HepG2 (cell line): ENCODE data around the gene NISCH. TPM values are rescaled to one million over a fixed set of nuclear protein-coding genes. Genes with fewer than 3 reads are reported as not detected.

Experiments
- DRAP1 ChIP-seq: IDR thresholded peaks from 2 replicates; pipeline ENCODE4 v1.6.1; 2016; ENCODE audit warnings: missing genetic modification reagents, missing compliant biosample characterization
- ELF4 ChIP-seq: sonication (generic); formaldehyde crosslinking; IDR thresholded peaks from 2 replicates; pipeline ENCODE4 v1.5.0; 2020; ENCODE audit warnings: missing genetic modification reagents, mild to moderate bottlenecking, moderate library complexity, borderline replicate concordance
- ETV6 ChIP-seq: sonication (generic); formaldehyde crosslinking; conservative IDR thresholded peaks from 2 replicates; pipeline ENCODE4 v1.4.0; 2020; ENCODE audit warnings: missing genetic modification reagents
- IRF9 ChIP-seq: sonication (generic); formaldehyde crosslinking; IDR thresholded peaks from 2 replicates; pipeline ENCODE4 v1.8.0; 2022; ENCODE audit warnings: missing genetic modification reagents, mild to moderate bottlenecking, borderline replicate concordance
- MAZ ChIP-seq, 2 experiments: sonication (generic) in 1 of 2; formaldehyde crosslinking in 1 of 2; IDR thresholded peaks; 2 replicates each; pipeline versions ENCODE4 v1.5.0 to v1.6.1; 2012 to 2020; ENCODE audit warnings: low read depth in 2 of 2, mild to moderate bottlenecking in 2 of 2, borderline replicate concordance in 1 of 2, improper control_type of control experiment in 1 of 2, low read length in 1 of 2, missing genetic modification reagents in 1 of 2, moderate library complexity in 1 of 2
- MLX ChIP-seq: IDR thresholded peaks from 2 replicates; pipeline ENCODE4 v1.6.1; 2016
- PAX8 ChIP-seq: sonication (generic); formaldehyde crosslinking; IDR thresholded peaks from 2 replicates; pipeline ENCODE4 v1.8.0; 2022; ENCODE audit warnings: mild to moderate bottlenecking, missing genetic modification reagents, borderline replicate concordance
- PITX1 ChIP-seq: sonication (generic); formaldehyde crosslinking; IDR thresholded peaks from 2 replicates; pipeline ENCODE4 v1.5.1; 2020; ENCODE audit warnings: mild to moderate bottlenecking, missing genetic modification reagents
- REL ChIP-seq: sonication (generic); formaldehyde crosslinking; conservative IDR thresholded peaks from 2 replicates; pipeline ENCODE4 v1.8.0; 2022; ENCODE audit warnings: mild to moderate bottlenecking, missing genetic modification reagents, moderate library complexity
- RNF2 ChIP-seq: fragments of 450-650 bp; conservative IDR thresholded peaks from 2 replicates; pipeline ENCODE4 v1.6.1; 2016; ENCODE audit warnings: low read depth
- TBX3 ChIP-seq: fragments of 450-650 bp; IDR thresholded peaks from 2 replicates; pipeline ENCODE4 v1.6.1; 2017; ENCODE audit warnings: antibody characterized with exemption, mild to moderate bottlenecking, inconsistent platforms, borderline replicate concordance
- TERF1 ChIP-seq: sonication (generic); formaldehyde crosslinking; IDR thresholded peaks from 2 replicates; pipeline ENCODE4 v1.8.0; 2022; ENCODE audit warnings: mild to moderate bottlenecking, missing genetic modification reagents, moderate library complexity
- ZNF230 ChIP-seq: sonication (generic); formaldehyde crosslinking; IDR thresholded peaks from 2 replicates; pipeline ENCODE4 v1.4.0; 2020; ENCODE audit warnings: mild to moderate bottlenecking, missing genetic modification reagents
- ZNF329 ChIP-seq: sonication (generic); formaldehyde crosslinking; IDR thresholded peaks from 2 replicates; pipeline ENCODE4 v1.9.0; 2021; ENCODE audit warnings: low read depth, mild to moderate bottlenecking, missing genetic modification reagents
- ZNF33B ChIP-seq: sonication (generic); formaldehyde crosslinking; IDR thresholded peaks from 2 replicates; pipeline ENCODE4 v1.5.1; 2020; ENCODE audit warnings: mild to moderate bottlenecking, missing genetic modification reagents
- ZNF639 ChIP-seq: conservative IDR thresholded peaks from 2 replicates; pipeline ENCODE4 v1.6.1; 2018; ENCODE audit warnings: missing genetic modification reagents
- ZNF768 ChIP-seq: sonication (generic); formaldehyde crosslinking; IDR thresholded peaks from 2 replicates; pipeline ENCODE4 v1.4.0; 2020; ENCODE audit warnings: missing genetic modification reagents
- polyA plus RNA-seq, 8 experiments: library from polyadenylated mRNA; depleted of rRNA in 3 of 8; stranded (reverse) in 7 of 8; unstranded in 1 of 8; fragments of >200 nt; fragmentation: Illumina TruSeq in 4 of 8; extraction: Trizol in 4 of 8; gene quantifications; 2 replicates each; pipeline versions ENCODE4 v1.2.1 to v1.2.3, GENCODE V29; 2011 to 2016; ENCODE audit warnings: low read depth in 4 of 8, missing spikeins in 1 of 8, mixed read lengths in 1 of 8; ENCODE audit not compliant: insufficient read depth in 1 of 8
- total RNA-seq, 5 experiments: library from RNA; depleted of rRNA; stranded (reverse); fragments of >200 nt; fragmentation: Illumina TruSeq; extraction: Trizol; gene quantifications; 2 replicates each; pipeline ENCODE4 v1.2.3, GENCODE V29; 2016; ENCODE audit warnings: low read depth in 1 of 5

The NISCH gene
- total and polyA plus RNA-seq, 2 of the 13 experiments (the other 11 are each of a cell fraction or from before 2014, with no cell fraction given), result 27.0 to 47.6 TPM

- TF ChIP-seq REL (no peak), ZNF33B (CRISPR knock-in tag) (0 out of 2 replicates have a peak, but pooled peaks have one; percentile 83), MLX (no peak), ZNF230 (CRISPR knock-in tag) (peak; percentile 12; the same call in 1 of the 2 replicates), ETV6 (no peak), PITX1 (CRISPR knock-in tag) (no peak), TERF1 (no peak), IRF9 (CRISPR knock-in tag) (0 out of 2 replicates have a peak, but pooled peaks have one; percentile 40), RNF2 (no peak; the same call in 1 of the 2 replicates), ELF4 (CRISPR knock-in tag) (0 out of 2 replicates have a peak, but pooled peaks have one; percentile 34), PAX8 (CRISPR knock-in tag) (no peak), MAZ (IDR thresholded peaks at IDR 0.05; ENCODE audit: borderline replicate concordance, low read depth, low read length) (no peak), MAZ (CRISPR knock-in tag; IDR thresholded peaks at IDR 0.05; ENCODE audit: low read depth) (peak; percentile 51), DRAP1 (peak; percentile 30; the same call in 1 of the 2 replicates), TBX3 (no peak), ZNF639 (CRISPR knock-in tag) (no peak), ZNF768 (CRISPR knock-in tag) (no peak), ZNF329 (CRISPR knock-in tag) (0 out of 2 replicates have a peak, but pooled peaks have one; percentile 27)
Measured at GRCh38 chr3:52534281-52535183, 79.1 kb downstream of the NISCH start (continued).
